Tibial artery (tissue), 4 donors: Measurements from ENCODE around the gene RBM44.
"Not testable (repeated sequence)": the region's sequence is repeated elsewhere in the genome, so short reads cannot be mapped to it uniquely, and the experiment has no call there.

Experiments used
- DNase-seq, 2 donors: peaks; one replicate each; pipeline ENCODE4 v3.0.0-alpha.2; 2019
- H3K27ac ChIP-seq, 2 donors: fragments of 200-600 bp; sonication (generic) in 1 of 2; 1 replicate in 1 of 2; 2 replicates in 1 of 2; pipeline ENCODE4 v1.5.1; 2018 to 2019; ENCODE audit warnings: mild to moderate bottlenecking in 1 of 2
- H3K27me3 ChIP-seq, 2 donors: fragments of 200-600 bp; sonication (generic) in 1 of 2; one replicate each; pipeline versions ENCODE4 v1.5.1 to v1.6.0; 2016 to 2019
- H3K36me3 ChIP-seq, 3 donors: fragments of 200-600 bp; sonication (generic) in 2 of 3; one replicate each; pipeline ENCODE4 v1.5.1; 2016 to 2019; ENCODE audit warnings: mild to moderate bottlenecking in 2 of 3
- H3K4me1 ChIP-seq, 4 donors: fragments of 200-600 bp; sonication (generic) in 2 of 4; 1 replicate in 3 of 4; 2 replicates in 1 of 4; pipeline ENCODE4 v1.5.1; 2016 to 2019
- H3K4me3 ChIP-seq, 2 donors: fragments of 200-600 bp; sonication (generic) in 1 of 2; 1 replicate in 1 of 2; 2 replicates in 1 of 2; pipeline ENCODE4 v1.5.1; 2018 to 2019; ENCODE audit warnings: mild to moderate bottlenecking in 2 of 2
- H3K9me3 ChIP-seq, 3 donors: fragments of 200-600 bp; sonication (generic) in 1 of 3; one replicate each; pipeline ENCODE4 v1.5.1; 2016 to 2019
- CTCF ChIP-seq, 2 experiments: fragments of 200-600 bp in 1 of 2; fragments of 450-650 bp in 1 of 2; IDR thresholded peaks; one replicate each; pipeline ENCODE4 v1.5.1; 2017 to 2019; ENCODE audit warnings: antibody characterized with exemption in 2 of 2, mild to moderate bottlenecking in 1 of 2, moderate library complexity in 1 of 2
- intact Hi-C: fragments of 100-400 bp; cut with DNase I; formaldehyde crosslinking; loops from one replicate; pipeline ENCODE4 v1.15.0; 2023; ENCODE audit warnings: low total_unique reads

RBM44 gene

GRCh38 chr2:237824085-237824484, 25.5 kb downstream of the RBM44 start:
- no peaks in the 10 kb centered on the region for H3K4me1 ChIP-seq
- no peak overlapping the region for H3K4me3 ChIP-seq
- H3K9me3 ChIP-seq, result no peaks in the 10 kb centered on the region
- no peaks in the 10 kb centered on the region for H3K27me3 ChIP-seq
- no peaks in the 10 kb centered on the region for H3K36me3 ChIP-seq
- TF ChIP-seq CTCF (IDR thresholded peaks at IDR 0.05), result no peak
- no peak overlapping the region for H3K27ac ChIP-seq
- intact Hi-C loops, result no loop called here
- DNase-seq, result no peak

GRCh38 chr2:237827421-237827987, 28.9 kb downstream of the RBM44 start:
- TF ChIP-seq CTCF (IDR thresholded peaks at IDR 0.05), result no peak
- DNase-seq, result no peak
- no peak overlapping the region for H3K4me3 ChIP-seq
- no peaks in the 10 kb centered on the region for H3K9me3 ChIP-seq
- no peaks in the 10 kb centered on the region for H3K36me3 ChIP-seq
- intact Hi-C loops, result no loop called here
- no peaks in the 10 kb centered on the region for H3K27me3 ChIP-seq
- H3K4me1 ChIP-seq, result no peaks in the 10 kb centered on the region
- no peak overlapping the region for H3K27ac ChIP-seq

- no peaks in the 10 kb centered on the region for H3K4me1 ChIP-seq
- no peaks in the 10 kb centered on the region for H3K27me3 ChIP-seq
- TF ChIP-seq CTCF (IDR thresholded peaks at IDR 0.05), result no peak
- no peak overlapping the region for H3K27ac ChIP-seq
- intact Hi-C loops, result no loop called here
- no peak overlapping the region for H3K4me3 ChIP-seq
- H3K36me3 ChIP-seq, result no peaks in the 10 kb centered on the region
- DNase-seq, result no peak
- no peaks in the 10 kb centered on the region for H3K9me3 ChIP-seq
Measured at GRCh38 chr2:237830522-237830921, 31.9 kb downstream of the RBM44 start.

- no peak for TF ChIP-seq CTCF (IDR thresholded peaks at IDR 0.05)
- Histone ChIP-seq H3K27ac (no peak overlapping the region), H3K4me1 (no peaks in the 10 kb centered on the region), H3K9me3 (no peaks in the 10 kb centered on the region), H3K4me3 (no peak overlapping the region), H3K27me3 (no peaks in the 10 kb centered on the region), H3K36me3 (no peaks in the 10 kb centered on the region)
- no peak for DNase-seq
- intact Hi-C loops, result no loop called here
Measured at GRCh38 chr2:237833546-237833945, 35.0 kb downstream of the RBM44 start.

- H3K9me3 ChIP-seq, result no peaks in the 10 kb centered on the region
- H3K4me1 ChIP-seq, result no peaks in the 10 kb centered on the region
- H3K27me3 ChIP-seq, result no peaks in the 10 kb centered on the region
- no peak for TF ChIP-seq CTCF (IDR thresholded peaks at IDR 0.05)
- DNase-seq, result no peak
- no peak overlapping the region for H3K27ac ChIP-seq
- H3K36me3 ChIP-seq, result no peaks in the 10 kb centered on the region
- no peak overlapping the region for H3K4me3 ChIP-seq
- intact Hi-C loops, result no loop called here
Measured at GRCh38 chr2:237835372-237835771, 36.8 kb downstream of the RBM44 start.

GRCh38 chr2:237841051-237841450, 42.5 kb downstream of the RBM44 start:
- no peaks in the 10 kb centered on the region for H3K4me1 ChIP-seq
- no peak for TF ChIP-seq CTCF (IDR thresholded peaks at IDR 0.05)
- intact Hi-C loops, result no loop called here
- no peaks in the 10 kb centered on the region for H3K36me3 ChIP-seq
- H3K4me3 ChIP-seq, result no peak overlapping the region
- no peaks in the 10 kb centered on the region for H3K27me3 ChIP-seq
- no peak for DNase-seq
- no peaks in the 10 kb centered on the region for H3K9me3 ChIP-seq
- H3K27ac ChIP-seq, result no peak overlapping the region

GRCh38 chr2:237848940-237849339, 50.4 kb downstream of the RBM44 start:
- intact Hi-C loops, H3K4me1 ChIP-seq, H3K4me3 ChIP-seq, H3K36me3 ChIP-seq, H3K27ac ChIP-seq, H3K27me3 ChIP-seq, H3K9me3 ChIP-seq, DNase-seq: not testable (repeated sequence)
